Activated CD4-positive, CD25-positive, alpha-beta regulatory T cell treated with anti-CD3 and anti-CD28 coated beads, Interleukin-2, amount 50 U/mL, for 72 hours (primary cell): ENCODE measurements around the gene ILKAP.

Source experiments
- DNase-seq: peaks from one replicate; pipeline ENCODE4 v3.0.0; 2021

ILKAP gene

DNA sequence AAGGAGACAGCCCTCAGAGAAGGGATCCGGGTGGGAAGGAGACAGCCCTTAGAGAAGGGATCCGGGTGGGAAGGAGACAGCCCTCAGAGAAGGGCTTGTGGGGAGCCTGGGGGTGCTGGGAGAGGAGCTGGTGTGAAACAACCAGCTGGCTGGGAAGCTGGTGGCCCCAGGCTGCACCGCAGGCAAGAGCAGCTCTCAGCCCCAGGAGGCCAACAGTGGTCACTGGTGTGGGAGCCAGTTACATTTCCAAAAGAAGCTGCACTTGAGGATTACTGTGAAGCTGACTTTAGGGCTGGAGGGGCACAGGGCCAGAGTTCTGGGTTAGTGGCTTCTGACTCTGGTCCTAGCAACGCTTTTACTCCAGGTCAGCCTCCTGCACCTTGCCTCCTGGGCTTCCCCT, 33.1 kb upstream of the ILKAP start:
- DNase-seq = no peak

GRCh38 chr2:238235856-238236255, 32.4 kb upstream of the ILKAP start:
- DNase-seq = no peak

DNA sequence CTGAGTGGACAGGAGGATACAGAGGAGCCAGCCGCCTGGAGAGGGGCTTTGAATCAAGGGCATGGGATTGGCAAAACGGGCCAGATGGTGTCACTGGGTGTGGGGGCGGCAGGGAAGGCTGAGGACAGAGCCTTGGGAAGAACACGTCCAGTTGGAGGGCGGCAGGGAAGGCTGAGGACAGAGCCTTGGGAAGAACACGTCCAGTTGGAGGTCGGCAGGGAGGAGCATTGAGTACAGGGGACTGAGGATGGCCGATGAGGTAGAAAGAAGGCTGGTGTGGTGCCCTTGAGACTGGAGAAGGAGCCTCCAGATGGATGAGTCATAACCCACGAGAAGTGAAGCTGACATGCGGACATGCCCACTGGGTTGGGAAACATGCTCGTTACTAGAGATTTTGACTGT, 31.8 kb upstream of the ILKAP start:
- no peak for DNase-seq

DNA sequence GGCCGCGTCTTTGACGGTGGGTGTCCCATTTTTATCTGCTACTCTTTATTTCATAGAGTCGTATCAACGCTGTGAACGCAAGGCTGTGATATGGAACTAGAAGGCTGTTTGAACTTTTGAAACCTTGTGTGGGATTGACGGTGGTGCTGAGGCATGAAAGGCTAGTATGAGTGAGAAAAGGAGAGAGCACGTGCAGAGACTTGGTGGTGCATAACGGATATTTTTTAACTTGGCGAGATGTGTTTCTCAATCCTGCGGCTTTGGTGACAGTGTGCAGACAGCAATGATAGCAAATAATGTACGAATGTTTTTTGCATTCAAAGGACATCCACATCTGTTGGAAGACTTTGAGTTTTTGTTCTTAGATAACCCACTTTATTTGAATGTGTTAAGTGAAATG, 30.1 kb upstream of the ILKAP start:
- no peak for DNase-seq

GRCh38 chr2:238231809-238232208, 28.3 kb upstream of the ILKAP start:
- no peak for DNase-seq

- DNase-seq = peak; percentile 70
Observed at GRCh38 chr2:238231251-238231793, 27.8 kb upstream of the ILKAP start.

GRCh38 chr2:238230699-238231098, 27.2 kb upstream of the ILKAP start:
- no peak for DNase-seq

DNA sequence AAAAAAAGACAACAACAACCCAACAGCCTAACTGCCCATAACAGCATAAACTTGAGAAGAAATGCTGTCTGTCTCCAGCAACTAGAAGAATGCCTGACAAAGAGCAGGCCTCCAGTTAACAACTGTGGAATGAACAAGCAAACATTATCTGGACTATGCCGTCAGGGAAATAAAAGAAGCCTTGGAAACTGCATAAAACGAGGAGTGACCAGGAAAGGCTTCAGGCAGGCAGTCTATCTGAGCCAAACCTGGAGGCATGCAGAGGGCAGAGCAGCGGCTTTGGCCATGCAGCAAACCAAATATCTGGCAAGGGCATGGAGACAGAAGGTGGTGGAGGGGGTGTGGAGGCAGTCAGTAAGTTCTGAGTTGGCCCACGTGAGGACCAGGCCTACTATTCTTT, 25.2 kb upstream of the ILKAP start:
- no peak for DNase-seq

GRCh38 chr2:238227587-238228032, 24.1 kb upstream of the ILKAP start:
- DNase-seq = no peak

GRCh38 chr2:238226698-238227586, 23.4 kb upstream of the ILKAP start:
- DNase-seq = no peak

DNA sequence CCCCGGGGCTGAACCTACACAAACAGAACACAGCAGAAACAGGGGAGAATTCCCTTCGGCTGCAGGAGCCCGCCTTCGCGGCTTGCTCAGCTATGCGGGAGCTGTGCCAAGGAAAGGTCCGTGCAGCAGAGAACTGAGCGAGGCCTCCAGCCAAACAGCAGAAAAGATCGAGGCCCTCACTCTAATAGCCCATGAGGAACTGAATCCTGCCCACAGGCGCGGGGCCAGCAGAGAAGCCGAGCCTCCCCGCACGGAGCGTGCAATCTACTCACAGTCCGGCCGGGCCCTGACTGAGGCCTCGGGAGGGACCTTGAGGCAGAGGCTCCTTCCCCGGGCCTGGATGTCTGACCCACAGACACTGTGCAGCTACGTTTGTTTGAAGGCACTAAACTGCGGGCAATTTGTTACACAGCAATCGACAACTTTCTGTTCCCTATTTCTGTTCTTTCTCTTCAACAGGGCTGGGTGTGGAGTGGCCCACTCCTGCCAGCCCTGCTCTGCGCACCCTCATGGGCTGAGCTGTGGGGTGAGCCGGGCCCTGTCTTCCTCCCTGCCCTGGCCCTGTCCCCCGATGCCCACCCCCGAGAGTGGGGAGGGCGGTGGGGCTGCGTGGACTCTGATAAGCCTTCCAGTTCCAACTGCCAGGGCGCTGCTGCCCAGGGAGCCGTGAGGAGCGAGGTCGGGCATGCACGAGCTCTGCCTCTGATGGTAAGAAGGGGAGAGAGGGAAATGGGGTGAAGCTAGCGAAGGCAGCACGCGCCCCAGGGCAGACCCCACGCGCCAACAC, 22.6 kb upstream of the ILKAP start:
- DNase-seq = no peak

- DNase-seq = no peak
Observed at GRCh38 chr2:238225121-238225520, 21.6 kb upstream of the ILKAP start.

DNA sequence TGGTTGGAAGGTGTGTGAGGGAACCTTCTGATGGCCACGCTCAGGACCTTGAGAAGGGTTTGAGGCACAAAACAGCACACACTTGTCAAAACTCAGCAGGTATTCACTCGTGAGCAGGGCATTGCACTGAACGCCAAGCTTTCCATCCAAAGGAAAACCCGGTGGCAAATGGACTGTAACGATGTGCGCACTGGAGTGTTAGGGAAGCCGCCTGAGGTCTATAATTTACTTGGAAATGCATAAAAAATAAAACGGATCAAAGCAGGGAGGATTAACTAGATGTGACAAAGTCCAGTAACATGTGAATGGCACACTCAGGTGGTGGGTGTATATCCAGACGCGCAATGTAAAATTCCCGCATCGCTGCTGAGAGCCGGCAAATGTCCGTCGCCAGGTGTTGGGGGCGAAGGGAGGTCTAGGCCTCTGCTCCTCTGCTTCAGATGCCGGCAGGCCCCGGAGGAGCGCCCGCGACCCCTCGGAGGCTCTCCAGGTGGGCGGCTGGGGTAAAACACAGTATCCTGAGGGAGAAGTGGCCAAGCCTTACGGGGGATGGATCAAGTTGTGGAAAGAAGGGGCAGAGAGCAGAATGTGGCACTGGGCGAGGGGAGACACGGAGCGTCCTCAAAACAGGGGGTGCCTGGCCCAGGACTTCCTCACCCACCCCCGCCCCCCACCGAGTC, 21.0 kb upstream of the ILKAP start:
- DNase-seq = no peak

GRCh38 chr2:238220892-238221521, 17.5 kb upstream of the ILKAP start:
- no peak for DNase-seq

- no peak for DNase-seq
Observed at GRCh38 chr2:238220274-238220891, 16.9 kb upstream of the ILKAP start.

DNA sequence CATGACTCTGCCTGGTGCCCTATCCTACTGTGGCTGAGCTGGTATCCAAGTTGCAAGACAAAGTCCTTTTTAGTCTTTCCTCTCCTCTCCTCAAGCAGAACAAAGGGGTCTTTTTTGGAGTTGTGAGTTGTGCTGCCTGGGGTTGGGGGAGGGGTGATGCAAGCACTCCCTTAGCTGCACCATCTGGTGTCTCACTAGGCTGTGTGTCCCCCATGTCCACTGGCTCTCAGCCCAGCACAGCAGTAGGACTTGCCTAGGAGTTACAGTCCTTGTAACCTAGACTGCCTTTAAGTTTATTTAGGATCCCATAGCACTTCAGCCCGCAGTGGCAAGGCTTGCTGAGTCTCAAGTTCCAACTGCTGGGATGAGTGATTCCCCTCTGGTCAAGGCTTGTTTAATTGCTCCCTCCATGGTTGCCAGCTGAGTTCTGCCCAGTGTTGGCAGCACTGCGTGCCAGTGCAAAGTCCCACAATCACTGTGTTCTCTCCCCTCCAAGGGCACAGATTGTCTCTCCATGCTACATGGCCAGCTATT, 13.2 kb upstream of the ILKAP start:
- no peak for DNase-seq

DNA sequence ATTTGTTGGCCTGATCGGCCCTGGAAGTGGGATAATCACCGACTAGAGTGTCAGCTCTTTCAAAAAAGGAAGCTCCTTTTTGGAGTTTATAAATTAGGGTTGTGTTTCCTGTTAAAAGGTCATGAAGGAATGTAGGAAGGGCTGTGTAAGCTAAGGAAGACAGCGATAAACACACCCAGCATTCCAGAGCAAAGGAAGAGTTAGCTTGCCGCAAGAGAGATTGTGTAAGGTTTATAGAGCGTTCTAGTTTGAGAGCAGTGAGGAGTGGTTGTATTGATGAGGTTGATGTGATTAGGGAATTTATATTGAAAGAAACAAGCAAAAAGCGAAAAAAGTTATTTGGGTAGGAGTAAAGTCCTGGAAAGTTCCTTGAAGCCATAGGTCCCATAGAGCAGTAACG, 3.5 kb upstream of the ILKAP start:
- no peak for DNase-seq

DNA sequence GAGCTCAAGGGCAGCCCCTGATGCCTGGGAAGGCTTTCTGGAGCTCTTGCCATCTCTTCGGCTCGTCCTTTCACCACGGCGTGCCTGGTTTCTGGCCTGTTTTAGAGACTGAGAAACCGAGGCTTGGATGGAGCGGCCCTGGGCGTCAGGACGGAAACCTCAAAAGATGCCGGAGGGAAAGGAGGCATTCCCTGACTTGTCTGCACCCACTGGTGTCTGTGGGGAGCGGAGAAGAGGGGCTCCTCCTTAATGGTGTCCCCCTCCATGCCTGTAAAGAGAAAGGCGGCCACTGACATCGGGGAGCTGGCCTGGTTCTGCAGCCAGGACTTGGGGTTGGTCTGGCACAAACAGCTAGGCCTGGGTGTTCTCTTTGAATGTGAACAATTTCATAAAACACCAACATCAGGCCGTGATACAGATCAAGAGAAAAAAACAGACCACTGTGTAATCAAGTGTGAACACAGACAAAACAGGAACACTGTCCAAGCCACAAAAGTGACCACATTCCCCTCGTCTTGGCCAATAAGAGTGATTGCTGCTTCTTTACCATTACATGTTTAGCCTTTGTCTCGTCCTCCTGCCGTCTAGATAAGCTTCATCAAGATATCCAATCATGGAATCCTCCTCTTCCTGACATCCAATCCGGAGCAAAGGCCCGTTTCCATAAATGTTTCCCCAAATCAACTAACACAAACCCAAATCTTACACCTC, 633 bp upstream of the ILKAP start:
- DNase-seq = no peak

DNA sequence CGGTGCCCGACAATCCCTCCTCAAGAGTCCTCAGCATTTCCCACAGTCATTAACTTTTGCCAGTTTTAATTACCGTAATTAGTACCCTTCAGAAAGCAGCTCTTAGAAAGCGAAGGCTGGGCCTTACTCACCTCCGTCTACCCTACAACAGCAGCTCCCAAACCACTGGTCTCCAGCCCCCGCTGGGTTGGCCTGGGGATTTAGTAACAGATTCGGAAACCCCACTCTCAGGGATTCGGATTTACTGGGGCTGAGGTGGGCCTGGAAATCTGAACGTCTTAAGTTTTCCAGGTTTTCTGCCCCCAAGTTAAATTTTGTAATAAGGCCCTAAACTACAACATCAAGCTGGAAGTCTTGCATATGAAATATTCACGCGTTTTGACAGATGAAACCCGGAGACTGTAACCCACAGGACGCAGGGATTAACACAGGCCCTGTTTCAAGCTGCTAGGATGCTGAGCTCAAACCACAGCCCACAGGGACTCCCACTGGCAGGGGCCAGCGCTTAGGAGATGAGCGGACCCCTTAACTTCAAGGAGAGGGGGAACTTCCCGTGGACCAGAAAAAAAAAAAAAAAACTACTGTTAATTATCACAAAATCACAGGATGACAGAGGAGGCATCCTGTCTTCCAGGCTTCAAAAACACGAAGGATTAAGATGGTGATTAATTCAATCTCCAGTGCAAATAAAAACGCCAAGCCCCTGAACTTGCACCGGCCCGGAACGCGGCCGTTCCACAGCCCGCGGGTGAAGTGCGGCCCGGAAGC, 985 bp downstream of the ILKAP start:
- DNase-seq = no peak

DNA sequence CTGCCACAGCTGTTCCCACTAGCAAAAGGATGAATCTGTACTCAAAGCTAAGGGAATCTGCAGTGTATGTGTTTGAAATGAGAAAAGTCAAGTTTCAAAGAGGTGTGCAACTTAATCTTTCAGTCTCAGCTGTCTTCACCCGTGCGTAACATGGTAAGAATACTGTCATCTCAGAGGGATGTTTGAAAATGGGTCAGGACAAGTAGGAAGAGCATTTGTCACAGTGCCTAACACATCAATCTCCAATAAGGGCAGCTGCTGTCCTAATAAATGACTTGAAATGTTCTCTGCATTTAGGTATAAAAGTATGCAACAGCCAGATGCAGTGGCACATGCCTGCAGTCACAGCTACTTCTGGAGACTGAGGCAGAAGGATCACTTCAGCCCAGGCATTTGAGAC, 13.1 kb downstream of the ILKAP start:
- DNase-seq = no peak
